HCT116 (cell line): ENCODE data around the gene G2E3. TPM values are rescaled to one million over a fixed set of nuclear protein-coding genes. Genes with fewer than 3 reads are reported as not detected.

Experiments
- ATAC-seq: fragments of 200-7000 bp; cut with Tn5 transposase; 2 replicates; pipeline ENCODE4 v1.9.1; 2020; ENCODE audit warnings: mild to moderate bottlenecking, moderate library complexity
- BruUV-seq: library from RNA; stranded (reverse); fragments of 400-500 nt; replicated peaks from 2 replicates; lab custom pipeline; 2021; lab: Mats Ljungman, UMichigan
- CTCF ChIA-PET: fragments of 300-600 bp; sonication (Branson Sonifier 250); formaldehyde crosslinking; loops from one replicate; lab custom pipeline; 2021; ENCODE audit warnings: antibody characterized with exemption; lab: Charles Lee
- POLR2A ChIA-PET: fragments of 300-600, 350-600 bp; sonication (Branson Sonifier 250); formaldehyde crosslinking; loops from one replicate; lab custom pipeline; 2021; ENCODE audit warnings: antibody characterized with exemption; lab: Charles Lee
- RAD21 ChIA-PET, 2 experiments: fragments of 300-600 bp; sonication (Branson Sonifier 250); formaldehyde crosslinking; loops; one replicate each; lab custom pipeline; 2023; ENCODE audit warnings: low total read pairs in 2 of 2; ENCODE audit not compliant: uncharacterized antibody in 2 of 2, unreplicated experiment in 2 of 2, low non-redundant PET in 1 of 2; lab: Charles Lee
- DNase-seq: peaks from one replicate; pipeline ENCODE4 v3.0.0-alpha.2; 2010; ENCODE audit warnings: low read depth, low spot score
- H2AFZ ChIP-seq: fragments of 200-600 bp; shearing (Covaris generic), sonication (generic); 2 replicates; pipeline ENCODE4 v1.6.1; 2017; ENCODE audit warnings: low read depth, mixed run types, mixed read lengths, antibody characterized with exemption, low read length; ENCODE audit not compliant: poor library complexity, severe bottlenecking
- H3K27ac ChIP-seq: 2 replicates; pipeline ENCODE4 v1.5.1; 2012; ENCODE audit warnings: low read depth, low read length
- H3K27me3 ChIP-seq: fragments of 200-600 bp; sonication (generic); 2 replicates; pipeline ENCODE4 v1.6.1; 2016; ENCODE audit warnings: mixed run types, low read length, mixed read lengths; ENCODE audit not compliant: insufficient read depth
- H3K36me3 ChIP-seq, 2 experiments: fragments of 200-500 bp in 1 of 2; fragments of 200-600 bp in 1 of 2; sonication (Bioruptor generic) in 1 of 2; sonication (generic) in 1 of 2; 2 replicates each; pipeline versions ENCODE4 v1.5.1 to v1.6.1; 2014 to 2016; ENCODE audit warnings: low read length in 2 of 2, inconsistent platforms in 1 of 2, mixed read lengths in 1 of 2, mixed run types in 1 of 2; ENCODE audit not compliant: insufficient read depth in 2 of 2, control insufficient read depth in 1 of 2
- H3K4me1 ChIP-seq, 2 experiments: fragments of 200-600 bp in 1 of 2; sonication (generic) in 1 of 2; 2 replicates each; pipeline versions ENCODE4 v1.5.1 to v1.6.1; 2012 to 2017; ENCODE audit warnings: low read length in 2 of 2, inconsistent platforms in 1 of 2, mild to moderate bottlenecking in 1 of 2, mixed read lengths in 1 of 2, mixed run types in 1 of 2, moderate library complexity in 1 of 2; ENCODE audit not compliant: insufficient read depth in 2 of 2, control insufficient read depth in 1 of 2
- H3K4me2 ChIP-seq: fragments of 200-600 bp; sonication (generic); 2 replicates; pipeline ENCODE4 v1.6.1; 2017; ENCODE audit warnings: mixed run types, low read length, mixed read lengths
- H3K4me3 ChIP-seq, 2 experiments: fragments of 200-600 bp in 1 of 2; sonication (generic) in 1 of 2; replicated peaks in 1 of 2; 2 replicates each; pipeline ENCODE4 v1.5.1; 2011 to 2016; ENCODE audit warnings: low read length in 2 of 2, control low read depth in 1 of 2, low read depth in 1 of 2, mild to moderate bottlenecking in 1 of 2, mixed read lengths in 1 of 2, mixed run types in 1 of 2
- H3K79me2 ChIP-seq: fragments of 200-600 bp; sonication (generic); 2 replicates; pipeline ENCODE4 v1.6.1; 2017; ENCODE audit warnings: mild to moderate bottlenecking, mixed run types, low read length, moderate library complexity, mixed read lengths; ENCODE audit not compliant: insufficient read depth
- H3K9ac ChIP-seq: fragments of 200-600 bp; sonication (generic); 2 replicates; pipeline ENCODE4 v1.6.1; 2016; ENCODE audit warnings: low read length, mixed read lengths
- H3K9me2 ChIP-seq: fragments of 200-600 bp; sonication (generic), shearing (Covaris generic); 2 replicates; pipeline ENCODE4 v1.6.1; 2017; ENCODE audit warnings: mixed run types, mild to moderate bottlenecking, moderate library complexity; ENCODE audit not compliant: insufficient read depth
- H3K9me3 ChIP-seq, 2 experiments: fragments of 200-500 bp in 1 of 2; fragments of 200-600 bp in 1 of 2; sonication (Bioruptor generic) in 1 of 2; sonication (generic) in 1 of 2; 2 replicates each; pipeline ENCODE4 v1.6.1; 2014 to 2017; ENCODE audit warnings: low read length in 2 of 2, mixed read lengths in 2 of 2, inconsistent platforms in 1 of 2, low read depth in 1 of 2, mild to moderate bottlenecking in 1 of 2, mixed run types in 1 of 2, moderate library complexity in 1 of 2; ENCODE audit not compliant: control insufficient read depth in 1 of 2, insufficient read depth in 1 of 2
- H4K20me1 ChIP-seq: fragments of 200-600 bp; sonication (generic), shearing (Covaris generic); 2 replicates; pipeline ENCODE4 v1.6.1; 2017; ENCODE audit warnings: mixed run types, mild to moderate bottlenecking, moderate library complexity; ENCODE audit not compliant: insufficient read depth
- CEBPB ChIP-seq: IDR thresholded peaks from 2 replicates; pipeline ENCODE4 v1.6.1; 2012; ENCODE audit warnings: low read depth
- FOSL1 ChIP-seq: IDR thresholded peaks from 2 replicates; pipeline ENCODE4 v1.6.1; 2012; ENCODE audit warnings: low read depth
- POLR2A ChIP-seq: IDR thresholded peaks from 2 replicates; pipeline ENCODE4 v1.7.0; 2011; ENCODE audit warnings: borderline replicate concordance; ENCODE audit not compliant: insufficient read depth, insufficient read length; ENCODE audit errors: extremely low read depth
- SRF ChIP-seq: IDR thresholded peaks from 2 replicates; pipeline ENCODE4 v1.6.1; 2012; ENCODE audit warnings: low read depth
- ZNF274 ChIP-seq: fragments of 200-500 bp; sonication (Bioruptor generic); IDR thresholded peaks from 2 replicates; pipeline ENCODE4 v1.6.1; 2014; ENCODE audit warnings: mild to moderate bottlenecking, low read depth, low read length, inconsistent platforms
- intact Hi-C: fragments of 100-400 bp; cut with micrococcal nuclease; formaldehyde crosslinking; loops from 2 replicates; pipeline ENCODE4 v1.10.0; 2022
- total RNA-seq: library from RNA; stranded (reverse); gene quantifications from one replicate; pipeline ENCODE4 v1.2.1, GENCODE V29; 2021; ENCODE audit not compliant: unreplicated experiment
- TF ChIP-seq, protein P1 (sequence below): IDR thresholded peaks from 2 replicates; pipeline ENCODE4 v1.6.1; 2012; ENCODE audit warnings: low read depth
- TF ChIP-seq, protein P2 (sequence below): IDR thresholded peaks from 2 replicates; pipeline ENCODE4 v1.6.1; 2011; ENCODE audit warnings: mild to moderate bottlenecking, low read length, moderate library complexity; ENCODE audit not compliant: insufficient replicate concordance; ENCODE audit errors: extremely low read depth
- TF ChIP-seq, protein P3 (sequence below): IDR thresholded peaks from 2 replicates; pipeline ENCODE4 v1.6.1; 2012
- TF ChIP-seq, protein P4 (sequence below): IDR thresholded peaks from 2 replicates; pipeline ENCODE4 v1.6.1; 2012
- TF ChIP-seq, protein P5 (sequence below), 3 experiments: fragments of 200-600 bp in 1 of 3; sonication (generic) in 1 of 3; IDR thresholded peaks in 2 of 3; conservative IDR thresholded peaks in 1 of 3; 2 replicates each; pipeline ENCODE4 v1.5.1; 2012 to 2017; ENCODE audit warnings: low read depth in 2 of 3, low read length in 2 of 3, antibody characterized with exemption in 1 of 3, borderline replicate concordance in 1 of 3, control low read depth in 1 of 3, mild to moderate bottlenecking in 1 of 3, mixed read lengths in 1 of 3, mixed run types in 1 of 3, moderate library complexity in 1 of 3; ENCODE audit not compliant: insufficient read depth in 1 of 3

Gene G2E3
- total RNA-seq, 1 experiment from 2014 or later = 47.0 TPM

DNA sequence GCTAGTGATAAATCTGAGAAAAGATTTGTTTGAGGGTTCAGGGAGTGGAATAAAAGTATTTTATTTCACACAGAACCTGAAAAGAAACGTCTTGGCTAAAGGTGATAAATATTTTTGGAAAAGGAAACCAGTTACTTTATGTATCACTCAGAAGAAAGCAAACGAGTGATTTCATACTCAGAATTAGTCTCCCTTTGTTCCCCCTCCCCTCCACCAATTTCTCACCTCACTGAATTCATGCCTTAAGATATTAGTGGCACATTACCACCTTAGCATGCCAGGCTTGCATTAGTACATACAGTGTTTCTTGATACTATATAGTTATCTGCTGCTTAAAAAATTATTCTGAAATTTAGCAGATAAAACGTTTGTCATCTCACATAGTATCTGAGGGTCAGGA is 28.2 kb downstream of the G2E3 start:
- no peaks in the 10 kb centered on the region for H3K27me3 ChIP-seq
- no peaks in the 10 kb centered on the region for H3K9me3 ChIP-seq
- H3K9me2 ChIP-seq = no peaks in the 10 kb centered on the region
- intact Hi-C loops = no loop called here
- peaks cover 100% of the 10 kb centered on the region for H3K79me2 ChIP-seq
- H3K36me3 ChIP-seq = peaks cover 12 to 42% of the 10 kb centered on the region in 2 experiments
- RAD21 ChIA-PET = no interaction called here
- H3K4me1 ChIP-seq = no peaks in the 10 kb centered on the region
- DNase-seq (no peak), ATAC-seq (no peak)
- peaks cover 4% of the 10 kb centered on the region; the same call in 1 of the 2 replicates for H4K20me1 ChIP-seq
- no TSS peak for BruUV-seq
- POLR2A ChIA-PET = no interaction called here
- no peak overlapping the region for H3K27ac ChIP-seq
- no peak for TF ChIP-seq POLR2A
- TF ChIP-seq, protein P1, sequence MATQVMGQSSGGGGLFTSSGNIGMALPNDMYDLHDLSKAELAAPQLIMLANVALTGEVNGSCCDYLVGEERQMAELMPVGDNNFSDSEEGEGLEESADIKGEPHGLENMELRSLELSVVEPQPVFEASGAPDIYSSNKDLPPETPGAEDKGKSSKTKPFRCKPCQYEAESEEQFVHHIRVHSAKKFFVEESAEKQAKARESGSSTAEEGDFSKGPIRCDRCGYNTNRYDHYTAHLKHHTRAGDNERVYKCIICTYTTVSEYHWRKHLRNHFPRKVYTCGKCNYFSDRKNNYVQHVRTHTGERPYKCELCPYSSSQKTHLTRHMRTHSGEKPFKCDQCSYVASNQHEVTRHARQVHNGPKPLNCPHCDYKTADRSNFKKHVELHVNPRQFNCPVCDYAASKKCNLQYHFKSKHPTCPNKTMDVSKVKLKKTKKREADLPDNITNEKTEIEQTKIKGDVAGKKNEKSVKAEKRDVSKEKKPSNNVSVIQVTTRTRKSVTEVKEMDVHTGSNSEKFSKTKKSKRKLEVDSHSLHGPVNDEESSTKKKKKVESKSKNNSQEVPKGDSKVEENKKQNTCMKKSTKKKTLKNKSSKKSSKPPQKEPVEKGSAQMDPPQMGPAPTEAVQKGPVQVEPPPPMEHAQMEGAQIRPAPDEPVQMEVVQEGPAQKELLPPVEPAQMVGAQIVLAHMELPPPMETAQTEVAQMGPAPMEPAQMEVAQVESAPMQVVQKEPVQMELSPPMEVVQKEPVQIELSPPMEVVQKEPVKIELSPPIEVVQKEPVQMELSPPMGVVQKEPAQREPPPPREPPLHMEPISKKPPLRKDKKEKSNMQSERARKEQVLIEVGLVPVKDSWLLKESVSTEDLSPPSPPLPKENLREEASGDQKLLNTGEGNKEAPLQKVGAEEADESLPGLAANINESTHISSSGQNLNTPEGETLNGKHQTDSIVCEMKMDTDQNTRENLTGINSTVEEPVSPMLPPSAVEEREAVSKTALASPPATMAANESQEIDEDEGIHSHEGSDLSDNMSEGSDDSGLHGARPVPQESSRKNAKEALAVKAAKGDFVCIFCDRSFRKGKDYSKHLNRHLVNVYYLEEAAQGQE = no peak
- CTCF ChIA-PET = no interaction called here
- H3K4me3 ChIP-seq = no peak overlapping the region
- H2AFZ ChIP-seq = no peak overlapping the region
- H3K4me2 ChIP-seq = no peak overlapping the region
- H3K9ac ChIP-seq = no peak overlapping the region

DNA sequence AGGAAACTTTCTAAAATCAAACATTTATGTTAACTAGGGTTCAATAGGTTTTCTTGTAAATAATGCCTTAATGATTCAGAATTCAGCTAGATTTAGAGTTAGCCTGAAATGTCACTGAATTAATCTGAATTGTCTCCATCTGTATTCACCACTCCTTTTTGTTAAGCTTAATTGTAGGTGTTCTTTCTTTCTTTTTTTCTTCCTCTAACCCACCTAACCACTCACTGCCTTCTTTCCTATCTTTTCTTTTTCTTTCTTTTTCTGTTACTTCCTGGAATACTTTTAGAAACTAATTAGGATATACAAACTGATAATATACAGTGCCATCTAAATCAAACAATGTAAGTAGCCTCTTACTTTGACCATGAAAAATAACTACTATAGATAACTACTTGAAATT is 29.9 kb downstream of the G2E3 start:
- ChIA-PET CTCF (no interaction called here), POLR2A (no interaction called here), RAD21 (no interaction called here)
- intact Hi-C loops = no loop called here
- no peaks in the 10 kb centered on the region for H3K9me3 ChIP-seq
- H3K4me1 ChIP-seq = no peaks in the 10 kb centered on the region
- H3K27me3 ChIP-seq = no peaks in the 10 kb centered on the region
- H3K4me3 ChIP-seq = no peak overlapping the region
- peaks cover 98% of the 10 kb centered on the region for H3K79me2 ChIP-seq
- BruUV-seq = no TSS peak
- H2AFZ ChIP-seq = no peak overlapping the region
- no peaks in the 10 kb centered on the region for H3K9me2 ChIP-seq
- peaks cover 17 to 36% of the 10 kb centered on the region in 2 experiments for H3K36me3 ChIP-seq
- no peak for DNase-seq
- H3K4me2 ChIP-seq = no peak overlapping the region
- no peak for ATAC-seq
- no peak overlapping the region for H3K27ac ChIP-seq
- no peak overlapping the region for H3K9ac ChIP-seq
- H4K20me1 ChIP-seq = no peaks in the 10 kb centered on the region
- no peak for TF ChIP-seq SRF
- no peak for TF ChIP-seq ZNF274
- TF ChIP-seq, protein P2, sequence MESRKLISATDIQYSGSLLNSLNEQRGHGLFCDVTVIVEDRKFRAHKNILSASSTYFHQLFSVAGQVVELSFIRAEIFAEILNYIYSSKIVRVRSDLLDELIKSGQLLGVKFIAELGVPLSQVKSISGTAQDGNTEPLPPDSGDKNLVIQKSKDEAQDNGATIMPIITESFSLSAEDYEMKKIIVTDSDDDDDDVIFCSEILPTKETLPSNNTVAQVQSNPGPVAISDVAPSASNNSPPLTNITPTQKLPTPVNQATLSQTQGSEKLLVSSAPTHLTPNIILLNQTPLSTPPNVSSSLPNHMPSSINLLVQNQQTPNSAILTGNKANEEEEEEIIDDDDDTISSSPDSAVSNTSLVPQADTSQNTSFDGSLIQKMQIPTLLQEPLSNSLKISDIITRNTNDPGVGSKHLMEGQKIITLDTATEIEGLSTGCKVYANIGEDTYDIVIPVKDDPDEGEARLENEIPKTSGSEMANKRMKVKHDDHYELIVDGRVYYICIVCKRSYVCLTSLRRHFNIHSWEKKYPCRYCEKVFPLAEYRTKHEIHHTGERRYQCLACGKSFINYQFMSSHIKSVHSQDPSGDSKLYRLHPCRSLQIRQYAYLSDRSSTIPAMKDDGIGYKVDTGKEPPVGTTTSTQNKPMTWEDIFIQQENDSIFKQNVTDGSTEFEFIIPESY = no peak
- TF ChIP-seq, protein P3, sequence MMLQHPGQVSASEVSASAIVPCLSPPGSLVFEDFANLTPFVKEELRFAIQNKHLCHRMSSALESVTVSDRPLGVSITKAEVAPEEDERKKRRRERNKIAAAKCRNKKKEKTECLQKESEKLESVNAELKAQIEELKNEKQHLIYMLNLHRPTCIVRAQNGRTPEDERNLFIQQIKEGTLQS = no peak
- TF ChIP-seq, protein P4, sequence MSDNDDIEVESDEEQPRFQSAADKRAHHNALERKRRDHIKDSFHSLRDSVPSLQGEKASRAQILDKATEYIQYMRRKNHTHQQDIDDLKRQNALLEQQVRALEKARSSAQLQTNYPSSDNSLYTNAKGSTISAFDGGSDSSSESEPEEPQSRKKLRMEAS = no peak
- TF ChIP-seq CEBPB = no peak
- TF ChIP-seq, protein P5, sequence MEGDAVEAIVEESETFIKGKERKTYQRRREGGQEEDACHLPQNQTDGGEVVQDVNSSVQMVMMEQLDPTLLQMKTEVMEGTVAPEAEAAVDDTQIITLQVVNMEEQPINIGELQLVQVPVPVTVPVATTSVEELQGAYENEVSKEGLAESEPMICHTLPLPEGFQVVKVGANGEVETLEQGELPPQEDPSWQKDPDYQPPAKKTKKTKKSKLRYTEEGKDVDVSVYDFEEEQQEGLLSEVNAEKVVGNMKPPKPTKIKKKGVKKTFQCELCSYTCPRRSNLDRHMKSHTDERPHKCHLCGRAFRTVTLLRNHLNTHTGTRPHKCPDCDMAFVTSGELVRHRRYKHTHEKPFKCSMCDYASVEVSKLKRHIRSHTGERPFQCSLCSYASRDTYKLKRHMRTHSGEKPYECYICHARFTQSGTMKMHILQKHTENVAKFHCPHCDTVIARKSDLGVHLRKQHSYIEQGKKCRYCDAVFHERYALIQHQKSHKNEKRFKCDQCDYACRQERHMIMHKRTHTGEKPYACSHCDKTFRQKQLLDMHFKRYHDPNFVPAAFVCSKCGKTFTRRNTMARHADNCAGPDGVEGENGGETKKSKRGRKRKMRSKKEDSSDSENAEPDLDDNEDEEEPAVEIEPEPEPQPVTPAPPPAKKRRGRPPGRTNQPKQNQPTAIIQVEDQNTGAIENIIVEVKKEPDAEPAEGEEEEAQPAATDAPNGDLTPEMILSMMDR (IDR thresholded peaks at IDR 0.05 in 2 of 3, conservative IDR thresholded peaks at IDR 0.05 in 1 of 3; ENCODE audit: borderline replicate concordance in 1 of 3, insufficient read depth in 1 of 3, low read depth in 2 of 3, low read length in 2 of 3) = no peak
- TF ChIP-seq FOSL1 = no peak
